K562 (cell line): Measurements from ENCODE around the gene DZIP3. TPM values are rescaled to one million over a fixed set of nuclear protein-coding genes. Genes with fewer than 3 reads are reported as not detected.

Experiments used
- ATAC-seq: fragments of 200-7000 bp; cut with Tn5 transposase; 3 replicates; pipeline ENCODE4 v1.9.1; 2020; ENCODE audit warnings: moderate library complexity
- BruUV-seq: library from RNA; stranded (reverse); fragments of 400-500 nt; replicated peaks from 2 replicates; lab custom pipeline; 2021; lab: Mats Ljungman, UMichigan
- CTCF ChIA-PET: fragments of 300-600 bp; formaldehyde crosslinking; extraction: SDS; loops from one replicate; lab custom pipeline; 2021; ENCODE audit warnings: low intra/inter-chr PET ratio; lab: Yijun Ruan, JAX
- POLR2A ChIA-PET: fragments of 300-600, 350-650 bp; sonication (Branson Sonifier 250); formaldehyde crosslinking; extraction: SDS; loops from one replicate; lab custom pipeline; 2021; ENCODE audit warnings: antibody characterized with exemption, inconsistent platforms; lab: Yijun Ruan, JAX
- DNase-seq, 4 experiments: peaks; one replicate each; pipeline versions ENCODE4 v3.0.0 to v3.0.0-alpha.2; 2011 to 2018; ENCODE audit warnings: low spot score in 3 of 4, mixed read lengths in 3 of 4; ENCODE audit errors: extremely low read depth in 1 of 4
- FAIRE-seq: peaks from 2 replicates; lab custom pipeline; 2011; peaks lifted over from hg19 to GRCh38; lab: Jason Lieb, UNC
- H2AFZ ChIP-seq: 2 replicates; pipeline ENCODE4 v1.6.0; 2011; ENCODE audit warnings: low read depth, low read length, control low read depth, inconsistent platforms
- H3K27ac ChIP-seq: fragments of 200-600 bp; 3 replicates; pipeline ENCODE4 v1.8.0; 2011; ENCODE audit warnings: low read depth, mild to moderate bottlenecking, control low read depth, inconsistent platforms, low read length, moderate library complexity, mixed read lengths; ENCODE audit errors: extremely low read depth
- H3K27me3 ChIP-seq, 2 experiments: fragments of 300-600 bp in 1 of 2; 2 replicates in 1 of 2; 3 replicates in 1 of 2; pipeline versions ENCODE4 v1.6.0 to v1.8.0; 2011; ENCODE audit warnings: inconsistent platforms in 2 of 2, low read length in 2 of 2, mild to moderate bottlenecking in 1 of 2, mixed read lengths in 1 of 2, moderate library complexity in 1 of 2; ENCODE audit not compliant: control insufficient read depth in 2 of 2, insufficient read depth in 2 of 2
- H3K36me3 ChIP-seq: fragments of 300-600 bp; 3 replicates; pipeline ENCODE4 v1.8.0; 2011; ENCODE audit warnings: mild to moderate bottlenecking, low read length, inconsistent platforms; ENCODE audit not compliant: control insufficient read depth, insufficient read depth
- H3K4me1 ChIP-seq, 2 experiments: fragments of 200-600 bp in 1 of 2; replicated peaks in 1 of 2; 2 replicates in 1 of 2; 3 replicates in 1 of 2; pipeline versions ENCODE4 v1.5.1 to v1.8.0; 2011; ENCODE audit warnings: inconsistent platforms in 2 of 2, low read length in 2 of 2, mild to moderate bottlenecking in 1 of 2, mixed read lengths in 1 of 2, moderate library complexity in 1 of 2; ENCODE audit not compliant: control insufficient read depth in 2 of 2, insufficient read depth in 2 of 2
- H3K4me2 ChIP-seq: 2 replicates; pipeline ENCODE4 v1.6.1; 2011; ENCODE audit warnings: low read length, control low read depth, inconsistent platforms, mixed read lengths; ENCODE audit not compliant: insufficient read depth
- H3K4me3 ChIP-seq: fragments of 200-600 bp; sonication (generic), shearing (Covaris generic); 2 replicates; pipeline ENCODE4 v1.5.1; 2016; ENCODE audit warnings: control low read depth, inconsistent platforms
- H3K79me2 ChIP-seq: fragments of 200-600 bp; 3 replicates; pipeline ENCODE4 v1.8.0; 2011; ENCODE audit warnings: low read length, inconsistent platforms; ENCODE audit not compliant: control insufficient read depth, insufficient read depth
- H3K9ac ChIP-seq, 2 experiments: 2 replicates each; pipeline versions ENCODE4 v1.6.0 to v1.6.1; 2011; ENCODE audit warnings: low read depth in 2 of 2, low read length in 2 of 2, control low read depth in 1 of 2, inconsistent platforms in 1 of 2, mild to moderate bottlenecking in 1 of 2, mixed read lengths in 1 of 2; ENCODE audit not compliant: insufficient read depth in 1 of 2
- H3K9me1 ChIP-seq: one replicate; pipeline ENCODE4 v1.6.0; 2011; ENCODE audit warnings: inconsistent platforms, mild to moderate bottlenecking, low read length, moderate library complexity; ENCODE audit not compliant: control insufficient read depth, insufficient read depth
- H3K9me3 ChIP-seq: replicated peaks from 2 replicates; pipeline ENCODE4 v1.5.1; 2011; ENCODE audit warnings: low read depth, low read length, inconsistent platforms; ENCODE audit not compliant: control insufficient read depth, insufficient read depth
- H4K20me1 ChIP-seq: replicated peaks from 2 replicates; pipeline ENCODE4 v1.6.1; 2011; ENCODE audit warnings: low read length, inconsistent platforms, mixed read lengths; ENCODE audit not compliant: control insufficient read depth, insufficient read depth
- GMEB1 ChIP-seq: fragments of 250-450 bp; sonication (Bioruptor Pico); IDR thresholded peaks from 2 replicates; pipeline ENCODE4 v1.4.0; 2020; ENCODE audit warnings: mild to moderate bottlenecking
- RBM14 ChIP-seq: fragments of 200-400 bp; formaldehyde crosslinking; IDR thresholded peaks from 2 replicates; pipeline ENCODE4 v1.6.1; 2018; ENCODE audit warnings: low read depth, mild to moderate bottlenecking, low read length, moderate library complexity, borderline replicate concordance; ENCODE audit not compliant: insufficient read depth
- WGBS: fragments of 100-300 bp; shearing (Covaris generic); methylation state at CpG from one replicate; pipeline ENCODE4 v1.1.6; 2016; ENCODE audit warnings: low coverage, mixed read lengths; ENCODE audit not compliant: insufficient coverage; ENCODE audit errors: missing lambda C conversion rate; 5-methylcytosine and 5-hydroxymethylcytosine counted together
- in situ Hi-C: fragments of 300-500 bp; cut with MboI; formaldehyde crosslinking; loops from 4 replicates; pipeline ENCODE4 v1.15.0; 2018; ENCODE audit warnings: inconsistent platforms, mixed read lengths
- intact Hi-C: fragments of 100-400 bp; cut with micrococcal nuclease; formaldehyde crosslinking; loops from 2 replicates; pipeline ENCODE4 v1.14.2; 2022
- polyA plus RNA-seq, 8 experiments: library from polyadenylated mRNA; depleted of rRNA in 4 of 8; stranded (reverse) in 5 of 8; unstranded in 3 of 8; fragments of >200 nt; fragmentation: Nextera tagmentation in 2 of 8; fragmentation: Illumina TruSeq in 1 of 8; extraction: Ambion mirVana in 2 of 8; extraction: Trizol in 1 of 8; gene quantifications; 2 replicates each; pipeline versions ENCODE4 v1.2.1 to v1.2.3, GENCODE V29; 2011 to 2014; ENCODE audit warnings: inconsistent platforms in 1 of 8, missing spikeins in 1 of 8
- small RNA-seq: library from RNA; depleted of rRNA; stranded (forward); fragments of <200 nt; gene quantifications from one replicate; pipeline ENCODE3, GENCODE V24; 2014
- total RNA-seq, 7 experiments: library from RNA; depleted of rRNA in 6 of 7; stranded (reverse); fragments of >200 nt in 6 of 7; fragmentation: Illumina TruSeq in 2 of 7; extraction: Trizol in 2 of 7; gene quantifications; 2 replicates each; pipeline versions ENCODE4 v1.2.1 to v1.2.3, GENCODE V29; 2011 to 2021; ENCODE audit warnings: low replicate concordance in 1 of 7

The DZIP3 gene
- total and polyA plus RNA-seq, 9 of the 15 experiments (the other 6 are each of a cell fraction or from before 2014, with no cell fraction given), result 3.5 to 9.7 (median 5.7) TPM

GRCh38 chr3:108742929-108743328 lies 153.4 kb downstream of the DZIP3 start:
- BruUV-seq, result no TSS peak
- in situ Hi-C loops, result no loop called here
- no peak for DNase-seq
- no peak for TF ChIP-seq GMEB1 (CRISPR knock-in tag)
- no peak for TF ChIP-seq RBM14
- no peaks in the 10 kb centered on the region for H3K9me1 ChIP-seq
- no peaks in the 10 kb centered on the region for H3K4me1 ChIP-seq
- no peak overlapping the region for H3K4me3 ChIP-seq
- ChIA-PET CTCF (no interaction called here), POLR2A (no interaction called here)
- H3K9me3 ChIP-seq, result no peaks in the 10 kb centered on the region
- H3K27ac ChIP-seq, result no peak overlapping the region
- no peak overlapping the region for H2AFZ ChIP-seq
- no peak for ATAC-seq
- no peak for FAIRE-seq
- no peaks in the 10 kb centered on the region for H3K27me3 ChIP-seq
- H4K20me1 ChIP-seq, result no peaks in the 10 kb centered on the region
- H3K36me3 ChIP-seq, result no peaks in the 10 kb centered on the region
- H3K79me2 ChIP-seq, result no peaks in the 10 kb centered on the region
- no peak overlapping the region for H3K9ac ChIP-seq
- H3K4me2 ChIP-seq, result no peak overlapping the region
- WGBS, result 0% methylated on average over 1 of the region's 1 CpG
- intact Hi-C loops, result no loop called here

Small RNAs within 50 kb of the gene (small RNA-seq; reads per million reads assigned to genes)
- not detected for gene AC092185.1
- not detected for gene RF00156

Other genes with a start within 250 kb of the DZIP3 start
- 0.14 and 0.24 TPM in 2 replicates for gene MYH15, start 79.1 kb upstream of the DZIP3 start, total RNA-seq (2014; rRNA removed)
- 0.22 and 0.25 TPM in 2 replicates for gene MYH15, start 79.1 kb upstream of the DZIP3 start, total RNA-seq (2014; rRNA removed; fragmentation: Illumina TruSeq; extraction: Trizol)
- gene MYH15, start 79.1 kb upstream of the DZIP3 start, total RNA-seq (2015; rRNA removed; fragmentation: Illumina TruSeq; extraction: Trizol), result 0.08 and 0.11 TPM in 2 replicates
- gene MYH15, start 79.1 kb upstream of the DZIP3 start, total RNA-seq (2021), result 0.07 and 0.29 TPM in 2 replicates
- 0.03 and 0.04 TPM in 2 replicates for gene MYH15, start 79.1 kb upstream of the DZIP3 start, polyA plus RNA-seq (2011; rRNA removed)
- 0.12 and 0.17 TPM in 2 replicates for gene MYH15, start 79.1 kb upstream of the DZIP3 start, polyA plus RNA-seq (2014; fragmentation: Illumina TruSeq; extraction: Trizol)
- gene MYH15, start 79.1 kb upstream of the DZIP3 start, polyA plus RNA-seq (2014; fragmentation: Nextera tagmentation; extraction: Ambion mirVana), result under 1 TPM; 0.03 to 0.06 TPM
- 0.08 and 0.19 TPM in 2 replicates for gene MYH15, start 79.1 kb upstream of the DZIP3 start, polyA plus RNA-seq (2014; rRNA removed)
- 22.4 and 41.7 TPM in 2 replicates for gene CIP2A, start 284 bp upstream of the DZIP3 start, total RNA-seq (2014; rRNA removed)
- 32.6 and 37.3 TPM in 2 replicates for gene CIP2A, start 284 bp upstream of the DZIP3 start, total RNA-seq (2014; rRNA removed; fragmentation: Illumina TruSeq; extraction: Trizol)
- 28.4 and 31.7 TPM in 2 replicates for gene CIP2A, start 284 bp upstream of the DZIP3 start, total RNA-seq (2015; rRNA removed; fragmentation: Illumina TruSeq; extraction: Trizol)
- 31.5 and 31.8 TPM in 2 replicates for gene CIP2A, start 284 bp upstream of the DZIP3 start, total RNA-seq (2021)
- 22.3 and 32.7 TPM in 2 replicates for gene CIP2A, start 284 bp upstream of the DZIP3 start, polyA plus RNA-seq (2011; rRNA removed)
- 29.3 and 31.0 TPM in 2 replicates for gene CIP2A, start 284 bp upstream of the DZIP3 start, polyA plus RNA-seq (2014; fragmentation: Illumina TruSeq; extraction: Trizol)
- 10 to 100 TPM; 10.5 to 17.9 TPM for gene CIP2A, start 284 bp upstream of the DZIP3 start, polyA plus RNA-seq (2014; fragmentation: Nextera tagmentation; extraction: Ambion mirVana)
- gene CIP2A, start 284 bp upstream of the DZIP3 start, polyA plus RNA-seq (2014; rRNA removed), result 19.9 and 27.8 TPM in 2 replicates
- not detected in 2 replicates for gene RETNLB, start 167.7 kb downstream of the DZIP3 start, total RNA-seq (2014; rRNA removed)
- not detected in 2 replicates for gene RETNLB, start 167.7 kb downstream of the DZIP3 start, total RNA-seq (2014; rRNA removed; fragmentation: Illumina TruSeq; extraction: Trizol)
- gene RETNLB, start 167.7 kb downstream of the DZIP3 start, total RNA-seq (2015; rRNA removed; fragmentation: Illumina TruSeq; extraction: Trizol), result not detected in 2 replicates
- not detected in 2 replicates for gene RETNLB, start 167.7 kb downstream of the DZIP3 start, total RNA-seq (2021)
- not detected in 2 replicates for gene RETNLB, start 167.7 kb downstream of the DZIP3 start, polyA plus RNA-seq (2011; rRNA removed)
- gene RETNLB, start 167.7 kb downstream of the DZIP3 start, polyA plus RNA-seq (2014; fragmentation: Illumina TruSeq; extraction: Trizol), result not detected in 2 replicates
- gene RETNLB, start 167.7 kb downstream of the DZIP3 start, polyA plus RNA-seq (2014; fragmentation: Nextera tagmentation; extraction: Ambion mirVana), result not detected
- not detected in 2 replicates for gene RETNLB, start 167.7 kb downstream of the DZIP3 start, polyA plus RNA-seq (2014; rRNA removed)
- gene TRAT1, start 233.1 kb downstream of the DZIP3 start, total RNA-seq (2014; rRNA removed), result not detected in 2 replicates
- gene TRAT1, start 233.1 kb downstream of the DZIP3 start, total RNA-seq (2014; rRNA removed; fragmentation: Illumina TruSeq; extraction: Trizol), result not detected in 2 replicates
- gene TRAT1, start 233.1 kb downstream of the DZIP3 start, total RNA-seq (2015; rRNA removed; fragmentation: Illumina TruSeq; extraction: Trizol), result not detected in 2 replicates
- 0.16 TPM in 1 of 2 replicates, not detected in the other for gene TRAT1, start 233.1 kb downstream of the DZIP3 start, total RNA-seq (2021)
- not detected in 2 replicates for gene TRAT1, start 233.1 kb downstream of the DZIP3 start, polyA plus RNA-seq (2011; rRNA removed)
- gene TRAT1, start 233.1 kb downstream of the DZIP3 start, polyA plus RNA-seq (2014; fragmentation: Illumina TruSeq; extraction: Trizol), result not detected in 2 replicates
- not detected for gene TRAT1, start 233.1 kb downstream of the DZIP3 start, polyA plus RNA-seq (2014; fragmentation: Nextera tagmentation; extraction: Ambion mirVana)
- gene TRAT1, start 233.1 kb downstream of the DZIP3 start, polyA plus RNA-seq (2014; rRNA removed), result not detected in 2 replicates